GM12878 (cell line): Measurements from ENCODE around the gene RPUSD3. TPM values are rescaled to one million over a fixed set of nuclear protein-coding genes. Genes with fewer than 3 reads are reported as not detected.

ENCODE experiments used
- ATAC-seq: fragments of 200-7000 bp; cut with Tn5 transposase; 3 replicates; pipeline ENCODE4 v1.9.1; 2020; ENCODE audit warnings: mild to moderate bottlenecking, moderate library complexity
- BruUV-seq: library from RNA; stranded (reverse); fragments of 400-500 nt; replicated peaks from 2 replicates; lab custom pipeline; 2021; lab: Mats Ljungman, UMichigan
- CTCF ChIA-PET: fragments of 300-600 bp; sonication (Branson Sonifier 250); formaldehyde crosslinking; extraction: SDS; loops from one replicate; lab custom pipeline; 2021; ENCODE audit warnings: inconsistent platforms; lab: Yijun Ruan, JAX
- POLR2A ChIA-PET: fragments of 350-600 bp; formaldehyde crosslinking; extraction: SDS; loops from one replicate; lab custom pipeline; 2021; ENCODE audit warnings: inconsistent platforms; lab: Charles Lee
- RAD21 ChIA-PET: fragments of 300-600 bp; sonication (Branson Sonifier 250); formaldehyde crosslinking; loops from one replicate; lab custom pipeline; 2023; ENCODE audit warnings: antibody characterized with exemption; ENCODE audit not compliant: unreplicated experiment; lab: Charles Lee
- SMC1A ChIA-PET: fragments of 300-600 bp; sonication (Branson Sonifier 250); formaldehyde crosslinking; loops from one replicate; lab custom pipeline; 2023; ENCODE audit not compliant: unreplicated experiment, uncharacterized antibody; lab: Charles Lee
- DNase-seq: peaks from one replicate; pipeline ENCODE4 v3.0.0-alpha.2; 2011; ENCODE audit warnings: low read depth, low spot score
- FAIRE-seq: peaks from 3 replicates; lab custom pipeline; 2011; peaks lifted over from hg19 to GRCh38; lab: Jason Lieb, UNC
- H2AFZ ChIP-seq: 2 replicates; pipeline ENCODE4 v1.6.0; 2011; ENCODE audit warnings: low read depth, low read length, control low read depth; ENCODE audit not compliant: control insufficient read depth
- H3K27ac ChIP-seq: 2 replicates; pipeline ENCODE4 v1.5.1; 2011; ENCODE audit warnings: control low read depth; ENCODE audit not compliant: control insufficient read depth, insufficient read depth
- H3K27me3 ChIP-seq, 2 experiments: replicated peaks in 1 of 2; 2 replicates each; pipeline versions ENCODE4 v1.6.0 to v1.6.1; 2011; ENCODE audit warnings: low read length in 1 of 2; ENCODE audit not compliant: control insufficient read depth in 2 of 2, insufficient read depth in 2 of 2
- H3K36me3 ChIP-seq, 2 experiments: 2 replicates each; pipeline ENCODE4 v1.5.1; 2011; ENCODE audit warnings: low read length in 1 of 2; ENCODE audit not compliant: control insufficient read depth in 2 of 2, insufficient read depth in 2 of 2
- H3K4me1 ChIP-seq: 2 replicates; pipeline ENCODE4 v1.6.1; 2011; ENCODE audit warnings: mild to moderate bottlenecking, low read length, moderate library complexity, mixed read lengths; ENCODE audit not compliant: control insufficient read depth, insufficient read depth
- H3K4me2 ChIP-seq: 2 replicates; pipeline ENCODE4 v1.6.0; 2011; ENCODE audit warnings: control low read depth; ENCODE audit not compliant: control insufficient read depth, insufficient read depth
- H3K4me3 ChIP-seq: fragments of 200-600 bp; sonication (generic); 2 replicates; pipeline ENCODE4 v1.5.1; 2016
- H3K79me2 ChIP-seq: 2 replicates; pipeline ENCODE4 v1.6.0; 2011; ENCODE audit warnings: low read length; ENCODE audit not compliant: control insufficient read depth, insufficient read depth
- H3K9ac ChIP-seq: 2 replicates; pipeline ENCODE4 v1.8.0; 2011; ENCODE audit warnings: low read length, control low read depth, mixed read lengths; ENCODE audit not compliant: control insufficient read depth, insufficient read depth
- H3K9me3 ChIP-seq: replicated peaks from 3 replicates; pipeline ENCODE4 v1.5.1; 2011; ENCODE audit warnings: mild to moderate bottlenecking, low read length; ENCODE audit not compliant: control insufficient read depth, insufficient read depth
- H4K20me1 ChIP-seq: 2 replicates; pipeline ENCODE4 v1.6.0; 2011; ENCODE audit not compliant: control insufficient read depth, insufficient read depth
- KLF5 ChIP-seq: fragments of 450-650 bp; IDR thresholded peaks from 2 replicates; pipeline ENCODE4 v1.6.1; 2014; ENCODE audit warnings: mild to moderate bottlenecking; ENCODE audit not compliant: partially characterized antibody
- POLR2A ChIP-seq: IDR thresholded peaks from 2 replicates; pipeline ENCODE4 v1.6.1; 2011; ENCODE audit warnings: low read depth, mild to moderate bottlenecking, low read length
- RUNX3 ChIP-seq: IDR thresholded peaks from 2 replicates; pipeline ENCODE4 v1.6.1; 2012; ENCODE audit warnings: low read length, inconsistent platforms
- WGBS: methylation state at CpG from one replicate; pipeline ENCODE4 v1.1.6; 2016; ENCODE audit warnings: low lambda C conversion rate; ENCODE audit not compliant: insufficient replicate concordance, insufficient coverage; ENCODE audit errors: missing lambda C conversion rate; 5-methylcytosine and 5-hydroxymethylcytosine counted together
- in situ Hi-C: fragments of 300-500 bp; cut with MboI; formaldehyde crosslinking; loops from 9 replicates; pipeline ENCODE4 v1.14.3; 2018; ENCODE audit warnings: mixed read lengths
- intact Hi-C: fragments of 100-400 bp; cut with micrococcal nuclease; formaldehyde crosslinking; loops from one replicate; pipeline ENCODE4 v1.14.2; 2022; ENCODE audit not compliant: unreplicated experiment
- polyA plus RNA-seq, 11 experiments: library from polyadenylated mRNA; depleted of rRNA in 4 of 11; unstranded in 6 of 11; stranded (reverse) in 5 of 11; fragments of >200 nt; fragmentation: Nextera tagmentation in 4 of 11; fragmentation: Illumina TruSeq in 1 of 11; extraction: Ambion mirVana in 4 of 11; extraction: Trizol in 1 of 11; gene quantifications; 1 replicate in 1 of 11; 2 replicates in 10 of 11; pipeline versions ENCODE4 v1.2.1 to v1.2.3, GENCODE V29; 2011 to 2016; ENCODE audit warnings: inconsistent platforms in 2 of 11, missing spikeins in 2 of 11, low read depth in 1 of 11
- total RNA-seq, 4 experiments: library from RNA; depleted of rRNA in 3 of 4; stranded (reverse); fragments of >200 nt in 3 of 4; fragmentation: Illumina TruSeq in 1 of 4; extraction: Trizol in 1 of 4; gene quantifications; 2 replicates each; pipeline versions ENCODE4 v1.2.1 to v1.2.3, GENCODE V29; 2013 to 2021
- TF ChIP-seq, protein P1 (sequence below): IDR thresholded peaks from 2 replicates; pipeline ENCODE4 v1.6.1; 2012; ENCODE audit warnings: low read depth, low read length, improper control_type of control experiment

The RPUSD3 gene
- total and polyA plus RNA-seq, 10 of the 15 experiments (the other 5 are each of a cell fraction or from before 2014, with no cell fraction given): 6.4 to 72.9 (median 41.8) TPM

DNA sequence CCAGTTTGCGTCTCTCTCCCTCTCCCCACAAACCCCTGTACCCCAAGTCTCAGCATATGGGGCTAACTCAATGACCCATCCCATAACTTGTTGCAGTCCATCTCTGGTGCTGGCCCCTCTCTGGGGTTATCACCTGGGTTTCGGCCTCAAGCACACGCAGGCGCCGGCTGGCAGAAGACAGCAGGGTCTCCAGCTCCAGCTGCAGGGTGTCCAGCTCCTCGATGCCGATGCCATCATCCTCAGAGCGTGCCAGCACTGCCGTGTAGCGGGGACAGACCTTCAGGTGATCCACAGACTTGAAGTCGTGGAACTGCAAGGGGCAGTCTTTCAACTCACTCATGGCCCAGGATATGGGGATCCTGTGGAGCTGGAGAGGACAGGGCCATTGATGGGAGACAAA, 52.7 kb downstream of the RPUSD3 start:
- intact Hi-C loops (loop anchor here (5.0 kb wide), 3 partner anchors 59 to 141 kb away; partner anchors contain the start of genes BRPF1 and CRELD1), in situ Hi-C loops (no loop called here)
- Histone ChIP-seq H3K27me3 (no peaks in the 10 kb centered on the region), H3K36me3 (peaks cover 6 to 9% of the 10 kb centered on the region in 2 experiments; a peak in 3 of 4 replicates), H4K20me1 (no peaks in the 10 kb centered on the region), H3K4me2 (peak overlapping the region; percentile 78), H3K79me2 (peaks cover 53% of the 10 kb centered on the region), H3K9me3 (no peaks in the 10 kb centered on the region), H3K4me1 (peaks cover 14% of the 10 kb centered on the region), H2AFZ (no peak overlapping the region), H3K4me3 (peak overlapping the region; percentile 89), H3K9ac (peak overlapping the region; percentile 97), H3K27ac (peak overlapping the region; percentile 99)
- over 99% methylated on average over 11 of the region's 11 CpGs for WGBS
- FAIRE-seq: no peak
- CTCF ChIA-PET: interaction anchor here (1.1 to 3.3 kb wide), 4 partner anchors 10 to 142 kb away, joined by 3 to 15 read pairs (median 6); partner anchors contain the start of gene CRELD1
- no TSS peak for BruUV-seq
- POLR2A ChIA-PET: interaction anchor here (0.5 to 1.5 kb wide), 5 partner anchors 9 to 429 kb away, joined by 3 to 8 read pairs (median 4); no protein-coding TSS in a partner anchor
- DNase-seq: no peak
- TF ChIP-seq, protein P1, sequence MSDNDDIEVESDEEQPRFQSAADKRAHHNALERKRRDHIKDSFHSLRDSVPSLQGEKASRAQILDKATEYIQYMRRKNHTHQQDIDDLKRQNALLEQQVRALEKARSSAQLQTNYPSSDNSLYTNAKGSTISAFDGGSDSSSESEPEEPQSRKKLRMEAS: no peak
- no peak for TF ChIP-seq RUNX3
- 0 out of 2 replicates have a peak, but pooled peaks have one; percentile 23 for TF ChIP-seq POLR2A
- no peak for TF ChIP-seq KLF5
- SMC1A ChIA-PET: interaction anchor here (0.7 to 1.8 kb wide), 4 partner anchors 9 to 71 kb away, joined by 3 to 8 read pairs (median 4); partner anchors contain the start of gene OGG1
- RAD21 ChIA-PET: no interaction called here
- no peak for ATAC-seq

Other genes with a start within 250 kb of the RPUSD3 start
Only the 7 nearest of the 16 such genes appear.
- gene TADA3, start 51.5 kb downstream of the RPUSD3 start, total RNA-seq (2014; rRNA removed): 61.6 and 71.2 TPM in 2 replicates
- gene TADA3, start 51.5 kb downstream of the RPUSD3 start, total RNA-seq (2014; rRNA removed; fragmentation: Illumina TruSeq; extraction: Trizol): 38.2 and 41.2 TPM in 2 replicates
- 50.5 and 52.2 TPM in 2 replicates for gene TADA3, start 51.5 kb downstream of the RPUSD3 start, total RNA-seq (2021)
- 19.6 and 33.6 TPM in 2 replicates for gene TADA3, start 51.5 kb downstream of the RPUSD3 start, polyA plus RNA-seq (2011; rRNA removed)
- 26.0 and 49.8 TPM in 2 replicates for gene TADA3, start 51.5 kb downstream of the RPUSD3 start, polyA plus RNA-seq (2014; fragmentation: Illumina TruSeq; extraction: Trizol)
- gene TADA3, start 51.5 kb downstream of the RPUSD3 start, polyA plus RNA-seq (2014; fragmentation: Nextera tagmentation; extraction: Ambion mirVana): 1 to 10 TPM; 2.6 to 9.0 TPM
- 55.7 and 63.4 TPM in 2 replicates for gene TADA3, start 51.5 kb downstream of the RPUSD3 start, polyA plus RNA-seq (2014; rRNA removed)
- 10 to 100 TPM; 64.7 to 71.0 TPM for gene TADA3, start 51.5 kb downstream of the RPUSD3 start, polyA plus RNA-seq (2016; fragmentation: Nextera tagmentation; extraction: Ambion mirVana)
- gene ARPC4, start 50.9 kb downstream of the RPUSD3 start, total RNA-seq (2014; rRNA removed): 329 and 354 TPM in 2 replicates
- 243 and 257 TPM in 2 replicates for gene ARPC4, start 50.9 kb downstream of the RPUSD3 start, total RNA-seq (2014; rRNA removed; fragmentation: Illumina TruSeq; extraction: Trizol)
- gene ARPC4, start 50.9 kb downstream of the RPUSD3 start, total RNA-seq (2021): 274 and 277 TPM in 2 replicates
- 177 and 192 TPM in 2 replicates for gene ARPC4, start 50.9 kb downstream of the RPUSD3 start, polyA plus RNA-seq (2011; rRNA removed)
- 260 and 266 TPM in 2 replicates for gene ARPC4, start 50.9 kb downstream of the RPUSD3 start, polyA plus RNA-seq (2014; fragmentation: Illumina TruSeq; extraction: Trizol)
- gene ARPC4, start 50.9 kb downstream of the RPUSD3 start, polyA plus RNA-seq (2014; fragmentation: Nextera tagmentation; extraction: Ambion mirVana): 10 to 100 TPM; 42.0 to 55.9 TPM
- gene ARPC4, start 50.9 kb downstream of the RPUSD3 start, polyA plus RNA-seq (2014; rRNA removed): 293 and 302 TPM in 2 replicates
- 100 to 1,000 TPM; 313 to 326 TPM for gene ARPC4, start 50.9 kb downstream of the RPUSD3 start, polyA plus RNA-seq (2016; fragmentation: Nextera tagmentation; extraction: Ambion mirVana)
- 19.9 and 22.3 TPM in 2 replicates for gene TTLL3, start 33.7 kb downstream of the RPUSD3 start, total RNA-seq (2014; rRNA removed)
- 14.5 and 15.6 TPM in 2 replicates for gene TTLL3, start 33.7 kb downstream of the RPUSD3 start, total RNA-seq (2014; rRNA removed; fragmentation: Illumina TruSeq; extraction: Trizol)
- 30.4 and 36.1 TPM in 2 replicates for gene TTLL3, start 33.7 kb downstream of the RPUSD3 start, total RNA-seq (2021)
- gene TTLL3, start 33.7 kb downstream of the RPUSD3 start, polyA plus RNA-seq (2011; rRNA removed): 33.8 and 45.3 TPM in 2 replicates
- gene TTLL3, start 33.7 kb downstream of the RPUSD3 start, polyA plus RNA-seq (2014; fragmentation: Illumina TruSeq; extraction: Trizol): 30.1 and 30.7 TPM in 2 replicates
- 1 to 10 TPM; 4.2 to 6.8 TPM for gene TTLL3, start 33.7 kb downstream of the RPUSD3 start, polyA plus RNA-seq (2014; fragmentation: Nextera tagmentation; extraction: Ambion mirVana)
- 49.3 and 51.3 TPM in 2 replicates for gene TTLL3, start 33.7 kb downstream of the RPUSD3 start, polyA plus RNA-seq (2014; rRNA removed)
- 10 to 100 TPM; 10.4 to 13.2 TPM for gene TTLL3, start 33.7 kb downstream of the RPUSD3 start, polyA plus RNA-seq (2016; fragmentation: Nextera tagmentation; extraction: Ambion mirVana)
- not detected in 2 replicates for gene CIDEC, start 36.2 kb upstream of the RPUSD3 start, total RNA-seq (2014; rRNA removed)
- gene CIDEC, start 36.2 kb upstream of the RPUSD3 start, total RNA-seq (2014; rRNA removed; fragmentation: Illumina TruSeq; extraction: Trizol): not detected in 2 replicates
- gene CIDEC, start 36.2 kb upstream of the RPUSD3 start, total RNA-seq (2021): not detected in 2 replicates
- gene CIDEC, start 36.2 kb upstream of the RPUSD3 start, polyA plus RNA-seq (2011; rRNA removed): 0.35 and 0.49 TPM in 2 replicates
- 0.10 TPM in 1 of 2 replicates, not detected in the other for gene CIDEC, start 36.2 kb upstream of the RPUSD3 start, polyA plus RNA-seq (2014; fragmentation: Illumina TruSeq; extraction: Trizol)
- not detected for gene CIDEC, start 36.2 kb upstream of the RPUSD3 start, polyA plus RNA-seq (2014; fragmentation: Nextera tagmentation; extraction: Ambion mirVana)
- gene CIDEC, start 36.2 kb upstream of the RPUSD3 start, polyA plus RNA-seq (2014; rRNA removed): not detected in 2 replicates
- gene CIDEC, start 36.2 kb upstream of the RPUSD3 start, polyA plus RNA-seq (2016; fragmentation: Nextera tagmentation; extraction: Ambion mirVana): not detected
- gene JAGN1, start 46.6 kb upstream of the RPUSD3 start, total RNA-seq (2014; rRNA removed): 35.2 and 36.9 TPM in 2 replicates
- 23.3 and 23.4 TPM in 2 replicates for gene JAGN1, start 46.6 kb upstream of the RPUSD3 start, total RNA-seq (2014; rRNA removed; fragmentation: Illumina TruSeq; extraction: Trizol)
- gene JAGN1, start 46.6 kb upstream of the RPUSD3 start, total RNA-seq (2021): 35.5 and 35.6 TPM in 2 replicates
- 29.5 and 40.7 TPM in 2 replicates for gene JAGN1, start 46.6 kb upstream of the RPUSD3 start, polyA plus RNA-seq (2011; rRNA removed)
- 34.1 and 38.8 TPM in 2 replicates for gene JAGN1, start 46.6 kb upstream of the RPUSD3 start, polyA plus RNA-seq (2014; fragmentation: Illumina TruSeq; extraction: Trizol)
- 10 to 100 TPM; 26.2 to 28.6 TPM for gene JAGN1, start 46.6 kb upstream of the RPUSD3 start, polyA plus RNA-seq (2014; fragmentation: Nextera tagmentation; extraction: Ambion mirVana)
- 37.3 and 38.1 TPM in 2 replicates for gene JAGN1, start 46.6 kb upstream of the RPUSD3 start, polyA plus RNA-seq (2014; rRNA removed)
- 10 to 100 TPM; 53.6 to 56.0 TPM for gene JAGN1, start 46.6 kb upstream of the RPUSD3 start, polyA plus RNA-seq (2016; fragmentation: Nextera tagmentation; extraction: Ambion mirVana)
- gene IL17RE, start 58.8 kb upstream of the RPUSD3 start, total RNA-seq (2014; rRNA removed): 0.05 and 0.17 TPM in 2 replicates
- 0.04 and 0.46 TPM in 2 replicates for gene IL17RE, start 58.8 kb upstream of the RPUSD3 start, total RNA-seq (2014; rRNA removed; fragmentation: Illumina TruSeq; extraction: Trizol)
- 0.37 and 0.51 TPM in 2 replicates for gene IL17RE, start 58.8 kb upstream of the RPUSD3 start, total RNA-seq (2021)
- gene IL17RE, start 58.8 kb upstream of the RPUSD3 start, polyA plus RNA-seq (2011; rRNA removed): 0.18 and 0.29 TPM in 2 replicates
- gene IL17RE, start 58.8 kb upstream of the RPUSD3 start, polyA plus RNA-seq (2014; fragmentation: Illumina TruSeq; extraction: Trizol): 0.06 and 0.13 TPM in 2 replicates
- gene IL17RE, start 58.8 kb upstream of the RPUSD3 start, polyA plus RNA-seq (2014; fragmentation: Nextera tagmentation; extraction: Ambion mirVana): under 1 TPM in 1 of 2 experiments, not detected in 1; 0.05 TPM
- gene IL17RE, start 58.8 kb upstream of the RPUSD3 start, polyA plus RNA-seq (2014; rRNA removed): 0.04 and 0.08 TPM in 2 replicates
- under 1 TPM in 1 of 2 experiments, not detected in 1; 0.21 TPM for gene IL17RE, start 58.8 kb upstream of the RPUSD3 start, polyA plus RNA-seq (2016; fragmentation: Nextera tagmentation; extraction: Ambion mirVana)
- gene IL17RC, start 73.1 kb upstream of the RPUSD3 start, total RNA-seq (2014; rRNA removed): 0.34 and 0.44 TPM in 2 replicates
- gene IL17RC, start 73.1 kb upstream of the RPUSD3 start, total RNA-seq (2014; rRNA removed; fragmentation: Illumina TruSeq; extraction: Trizol): not detected in 2 replicates
- gene IL17RC, start 73.1 kb upstream of the RPUSD3 start, total RNA-seq (2021): 0.37 and 0.44 TPM in 2 replicates
- gene IL17RC, start 73.1 kb upstream of the RPUSD3 start, polyA plus RNA-seq (2011; rRNA removed): 0.11 TPM in 1 of 2 replicates, not detected in the other
- gene IL17RC, start 73.1 kb upstream of the RPUSD3 start, polyA plus RNA-seq (2014; fragmentation: Illumina TruSeq; extraction: Trizol): 0.07 TPM in 1 of 2 replicates, not detected in the other
- gene IL17RC, start 73.1 kb upstream of the RPUSD3 start, polyA plus RNA-seq (2014; fragmentation: Nextera tagmentation; extraction: Ambion mirVana): not detected
- 0.29 TPM in 2 replicates for gene IL17RC, start 73.1 kb upstream of the RPUSD3 start, polyA plus RNA-seq (2014; rRNA removed)
- 1 to 10 TPM; 3.9 to 4.4 TPM for gene IL17RC, start 73.1 kb upstream of the RPUSD3 start, polyA plus RNA-seq (2016; fragmentation: Nextera tagmentation; extraction: Ambion mirVana)